Right atrium auricular region (tissue), 2 donors: Measurements from ENCODE around the gene INPP5F. TPM values are rescaled to one million over a fixed set of nuclear protein-coding genes. Genes with fewer than 3 reads are reported as not detected.

ENCODE experiments used
- DNase-seq: peaks from one replicate; pipeline ENCODE4 v3.0.0-alpha.2; 2019; ENCODE audit warnings: low spot score
- H3K27ac ChIP-seq, 2 donors: fragments of 200-600 bp; sonication (generic); 1 replicate in 1 of 2; 2 replicates in 1 of 2; pipeline ENCODE4 v1.5.1; 2016 to 2019
- H3K27me3 ChIP-seq, 2 donors: fragments of 200-600 bp; sonication (generic); one replicate each; pipeline versions ENCODE4 v1.5.1 to v1.6.0; 2017 to 2019
- H3K36me3 ChIP-seq: fragments of 200-600 bp; sonication (generic); one replicate; pipeline ENCODE4 v1.5.1; 2016
- H3K4me1 ChIP-seq, 2 donors: fragments of 200-600 bp; sonication (generic); one replicate each; pipeline versions ENCODE4 v1.5.1 to v1.6.0; 2017 to 2019
- H3K4me3 ChIP-seq, 2 donors: fragments of 200-600 bp; sonication (generic); 1 replicate in 1 of 2; 2 replicates in 1 of 2; pipeline ENCODE4 v1.5.1; 2017 to 2019; ENCODE audit warnings: mild to moderate bottlenecking in 1 of 2, moderate library complexity in 1 of 2
- H3K9me3 ChIP-seq, 2 donors: fragments of 200-600 bp; sonication (generic); one replicate each; pipeline ENCODE4 v1.5.1; 2019
- total RNA-seq, 2 donors: library from RNA; depleted of rRNA; stranded (reverse); fragments of >200 nt; gene quantifications; one replicate each; pipeline ENCODE4 v1.1.0, GENCODE V29; 2016
- TF ChIP-seq, protein P1 (sequence below), 2 donors: fragments of 200-600 bp; sonication (generic); IDR thresholded peaks; one replicate each; pipeline ENCODE4 v1.5.1; 2019; ENCODE audit warnings: antibody characterized with exemption in 2 of 2

INPP5F gene
- total RNA-seq, 2 donors from 2014 or later: 3.9 to 6.2 TPM

- no peaks in the 10 kb centered on the region for H3K4me1 ChIP-seq
- no peak overlapping the region for H3K4me3 ChIP-seq
- H3K36me3 ChIP-seq: no peaks in the 10 kb centered on the region
- no peaks in the 10 kb centered on the region for H3K9me3 ChIP-seq
- H3K27ac ChIP-seq: no peak overlapping the region
- no peak for DNase-seq
- TF ChIP-seq, protein P1, sequence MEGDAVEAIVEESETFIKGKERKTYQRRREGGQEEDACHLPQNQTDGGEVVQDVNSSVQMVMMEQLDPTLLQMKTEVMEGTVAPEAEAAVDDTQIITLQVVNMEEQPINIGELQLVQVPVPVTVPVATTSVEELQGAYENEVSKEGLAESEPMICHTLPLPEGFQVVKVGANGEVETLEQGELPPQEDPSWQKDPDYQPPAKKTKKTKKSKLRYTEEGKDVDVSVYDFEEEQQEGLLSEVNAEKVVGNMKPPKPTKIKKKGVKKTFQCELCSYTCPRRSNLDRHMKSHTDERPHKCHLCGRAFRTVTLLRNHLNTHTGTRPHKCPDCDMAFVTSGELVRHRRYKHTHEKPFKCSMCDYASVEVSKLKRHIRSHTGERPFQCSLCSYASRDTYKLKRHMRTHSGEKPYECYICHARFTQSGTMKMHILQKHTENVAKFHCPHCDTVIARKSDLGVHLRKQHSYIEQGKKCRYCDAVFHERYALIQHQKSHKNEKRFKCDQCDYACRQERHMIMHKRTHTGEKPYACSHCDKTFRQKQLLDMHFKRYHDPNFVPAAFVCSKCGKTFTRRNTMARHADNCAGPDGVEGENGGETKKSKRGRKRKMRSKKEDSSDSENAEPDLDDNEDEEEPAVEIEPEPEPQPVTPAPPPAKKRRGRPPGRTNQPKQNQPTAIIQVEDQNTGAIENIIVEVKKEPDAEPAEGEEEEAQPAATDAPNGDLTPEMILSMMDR (IDR thresholded peaks at IDR 0.05): no peak
- H3K27me3 ChIP-seq: no peaks in the 10 kb centered on the region
Observed at GRCh38 chr10:119778776-119779445, 53.1 kb downstream of the INPP5F start.

DNA sequence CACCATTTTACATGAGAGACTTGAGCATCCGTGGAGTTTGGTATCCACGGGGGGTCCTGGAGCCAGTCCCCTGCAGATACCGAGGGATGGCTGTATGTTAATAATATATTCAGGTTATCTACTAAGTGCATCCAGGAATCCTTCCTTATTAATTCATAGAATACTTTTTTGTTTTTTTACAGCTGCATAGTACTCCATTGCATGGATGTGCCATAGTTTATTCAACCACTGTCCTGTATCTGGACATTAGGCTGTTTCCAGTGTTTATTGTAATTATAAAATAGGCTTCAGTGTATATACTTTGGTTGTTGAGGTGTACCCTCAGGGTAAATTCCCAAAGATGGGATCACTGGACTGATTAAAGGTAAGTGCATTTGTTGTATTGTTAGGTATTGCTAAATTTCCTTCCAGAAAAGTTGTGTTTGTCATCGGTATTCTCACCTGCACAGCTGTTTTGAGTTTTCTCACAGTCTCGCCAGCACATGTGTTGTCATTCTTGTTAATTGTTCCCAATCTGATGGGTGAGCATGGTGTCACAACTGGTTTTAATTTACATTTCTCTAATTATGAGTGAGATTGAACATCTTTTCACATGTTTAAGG is 55.1 kb downstream of the INPP5F start:
- H3K4me3 ChIP-seq: no peak overlapping the region
- H3K4me1 ChIP-seq: no peaks in the 10 kb centered on the region
- no peak overlapping the region for H3K27ac ChIP-seq
- DNase-seq: no peak
- TF ChIP-seq, protein P1 (IDR thresholded peaks at IDR 0.05): no peak
- H3K9me3 ChIP-seq: no peaks in the 10 kb centered on the region
- H3K27me3 ChIP-seq: no peaks in the 10 kb centered on the region
- H3K36me3 ChIP-seq: no peaks in the 10 kb centered on the region

GRCh38 chr10:119781498-119781897 is 55.6 kb downstream of the INPP5F start:
- no peak overlapping the region for H3K4me3 ChIP-seq
- no peak for DNase-seq
- TF ChIP-seq, protein P1 (IDR thresholded peaks at IDR 0.05): no peak
- no peaks in the 10 kb centered on the region for H3K36me3 ChIP-seq
- no peaks in the 10 kb centered on the region for H3K9me3 ChIP-seq
- H3K4me1 ChIP-seq: peaks cover 0 to 4% of the 10 kb centered on the region in 2 donors
- H3K27me3 ChIP-seq: no peaks in the 10 kb centered on the region
- no peak overlapping the region for H3K27ac ChIP-seq

DNA sequence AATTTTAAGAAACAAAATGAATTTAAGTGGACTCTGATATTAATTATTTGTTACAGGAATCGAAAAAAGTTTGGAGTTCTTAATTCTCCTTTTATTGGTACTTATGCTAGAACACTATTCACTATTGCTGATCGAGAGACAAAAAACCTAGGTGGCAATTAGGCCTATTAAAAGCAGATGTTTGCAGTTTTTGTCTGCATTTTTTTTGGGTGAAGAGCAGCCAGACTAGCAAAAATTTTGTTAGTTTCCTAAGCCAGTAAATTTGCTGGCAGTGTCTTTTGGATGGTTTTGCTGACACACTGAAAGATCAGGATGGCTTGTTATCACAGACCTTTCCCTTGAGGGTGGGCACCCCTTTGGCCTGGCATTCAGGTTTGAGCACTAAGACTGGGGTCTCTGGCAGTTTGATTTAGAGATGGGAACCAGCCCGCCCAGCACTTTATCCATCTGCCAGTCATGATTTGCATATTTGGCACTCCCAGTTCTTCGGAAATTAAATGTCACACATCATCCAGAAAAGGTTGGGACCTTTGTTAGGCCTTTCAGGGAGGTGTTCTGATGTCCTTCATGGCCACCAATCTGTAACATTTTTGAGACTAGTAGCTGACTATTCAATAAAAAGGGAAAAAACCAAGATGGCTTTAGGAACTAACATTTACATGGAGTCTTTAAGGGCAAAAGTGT is 57.3 kb downstream of the INPP5F start:
- Histone ChIP-seq H3K9me3 (no peaks in the 10 kb centered on the region), H3K36me3 (no peaks in the 10 kb centered on the region), H3K4me3 (no peak overlapping the region), H3K4me1 (peaks cover 0 to 7% of the 10 kb centered on the region in 2 donors), H3K27ac (no peak overlapping the region), H3K27me3 (no peaks in the 10 kb centered on the region)
- TF ChIP-seq, protein P1 (IDR thresholded peaks at IDR 0.05): no peak
- no peak for DNase-seq

DNA sequence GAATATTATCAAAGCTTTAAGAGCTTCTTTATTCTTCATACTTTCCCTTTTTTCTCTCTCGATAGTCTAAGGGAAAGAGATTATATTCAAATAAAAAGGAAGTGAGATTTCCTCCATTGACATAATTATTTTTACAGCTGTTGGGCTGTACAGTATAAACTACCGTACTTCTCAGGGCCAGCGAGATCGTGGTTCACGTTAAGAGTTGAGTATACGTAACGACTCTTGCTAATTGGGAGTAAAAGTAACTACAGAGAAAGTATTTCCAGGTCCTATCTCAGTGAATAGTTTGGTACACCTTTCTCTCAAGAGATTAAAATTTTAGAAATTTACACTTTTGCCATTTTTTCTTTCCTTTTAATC is 57.8 kb downstream of the INPP5F start:
- no peaks in the 10 kb centered on the region for H3K27me3 ChIP-seq
- H3K4me3 ChIP-seq: no peak overlapping the region
- H3K36me3 ChIP-seq: no peaks in the 10 kb centered on the region
- no peaks in the 10 kb centered on the region for H3K9me3 ChIP-seq
- DNase-seq: no peak
- peaks cover 0 to 7% of the 10 kb centered on the region in 2 donors for H3K4me1 ChIP-seq
- TF ChIP-seq, protein P1 (IDR thresholded peaks at IDR 0.05): no peak
- no peak overlapping the region for H3K27ac ChIP-seq
